A549 (cell line): ENCODE measurements around the gene NAA38. TPM values are rescaled to one million over a fixed set of nuclear protein-coding genes. Genes with fewer than 3 reads are reported as not detected.
A peak's percentile ranks its signal among the peaks of the same experiment; 100 is the strongest.

Experiments used
- ATAC-seq, 2 experiments: fragments of 200-7000 bp in 1 of 2; fragments of >200 bp in 1 of 2; cut with Nextera tagmentation in 1 of 2; cut with Tn5 transposase in 1 of 2; 3 replicates each; pipeline versions ENCODE4 v1.8.0 to v1.9.1; 2018 to 2020; ENCODE audit warnings: mild to moderate bottlenecking in 1 of 2, moderate library complexity in 1 of 2
- CTCF ChIA-PET: fragments of 300-600 bp; sonication (Branson Sonifier 250); formaldehyde crosslinking; extraction: SDS; loops from one replicate; lab custom pipeline; 2021; ENCODE audit warnings: antibody characterized with exemption, inconsistent platforms; lab: Yijun Ruan, JAX
- POLR2A ChIA-PET: fragments of 350-600 bp; formaldehyde crosslinking; extraction: SDS; loops from one replicate; lab custom pipeline; 2021; ENCODE audit warnings: antibody characterized with exemption, inconsistent platforms; lab: Yijun Ruan, JAX
- DNase-seq, 2 experiments: peaks; one replicate each; pipeline versions ENCODE4 v3.0.0 to v3.0.0-alpha.2; 2011 to 2016; ENCODE audit warnings: low read depth in 1 of 2, low spot score in 1 of 2
- FAIRE-seq: peaks from 2 replicates; lab custom pipeline; 2011; peaks lifted over from hg19 to GRCh38; lab: Jason Lieb, UNC
- H3K27ac ChIP-seq, 2 experiments: fragments of >200 bp; sonication (Bioruptor Twin); formaldehyde crosslinking; 3 replicates each; pipeline ENCODE4 v1.5.1; 2016 to 2017
- H3K4me1 ChIP-seq: fragments of >200 bp; sonication (Bioruptor Twin); formaldehyde crosslinking; 3 replicates; pipeline ENCODE4 v1.6.1; 2016
- H3K4me2 ChIP-seq: fragments of >200 bp; sonication (Bioruptor Twin); formaldehyde crosslinking; 3 replicates; pipeline ENCODE4 v1.6.1; 2016
- H3K4me3 ChIP-seq: fragments of >200 bp; sonication (Bioruptor Twin); formaldehyde crosslinking; 3 replicates; pipeline ENCODE4 v1.5.1; 2016
- H3K9me3 ChIP-seq: fragments of >200 bp; sonication (Bioruptor Twin); formaldehyde crosslinking; 3 replicates; pipeline ENCODE4 v1.6.1; 2016
- BHLHE40 ChIP-seq: IDR thresholded peaks from 2 replicates; pipeline ENCODE4 v1.6.1; 2012; ENCODE audit warnings: low read depth, low read length, inconsistent platforms
- CBX8 ChIP-seq: fragments of 200-600 bp; sonication (generic); IDR thresholded peaks from 2 replicates; pipeline ENCODE4 v1.6.1; 2016
- CHD2 ChIP-seq: fragments of 150-350 bp; IDR thresholded peaks from 2 replicates; pipeline ENCODE4 v1.6.1; 2014; ENCODE audit warnings: low read length; ENCODE audit not compliant: partially characterized antibody
- ESRRA ChIP-seq: fragments of 150-350 bp; IDR thresholded peaks from 2 replicates; pipeline ENCODE4 v1.6.1; 2014; ENCODE audit warnings: mild to moderate bottlenecking, low read length, borderline replicate concordance
- FOSL2 ChIP-seq, 2 experiments: fragments of 450-650 bp in 1 of 2; fragments of >200 bp in 1 of 2; sonication (Bioruptor Twin) in 1 of 2; formaldehyde crosslinking; IDR thresholded peaks; 2 replicates each; pipeline versions ENCODE4 v1.5.0 to v1.6.1; 2016 to 2020; ENCODE audit warnings: mild to moderate bottlenecking in 1 of 2, moderate library complexity in 1 of 2
- GATA3 ChIP-seq: IDR thresholded peaks from 2 replicates; pipeline ENCODE4 v1.6.1; 2012; ENCODE audit warnings: borderline replicate concordance
- JUN ChIP-seq, 2 experiments: fragments of >200 bp; sonication (Bioruptor Twin); formaldehyde crosslinking; IDR thresholded peaks; 2 replicates in 1 of 2; 3 replicates in 1 of 2; pipeline ENCODE4 v1.6.1; 2016 to 2017
- MAZ ChIP-seq: fragments of 150-350 bp; IDR thresholded peaks from 2 replicates; pipeline ENCODE4 v1.6.1; 2014; ENCODE audit warnings: antibody characterized with exemption, low read depth, low read length, borderline replicate concordance
- MYC ChIP-seq: IDR thresholded peaks from 2 replicates; pipeline ENCODE4 v1.6.1; 2012; ENCODE audit warnings: mild to moderate bottlenecking, inconsistent platforms, low read length, improper control_type of control experiment, borderline replicate concordance
- RAD21 ChIP-seq, 2 experiments: fragments of >200 bp in 1 of 2; sonication (Bioruptor Twin) in 1 of 2; formaldehyde crosslinking in 1 of 2; IDR thresholded peaks in 1 of 2; conservative IDR thresholded peaks in 1 of 2; 2 replicates in 1 of 2; 3 replicates in 1 of 2; pipeline ENCODE4 v1.6.1; 2012 to 2018; ENCODE audit warnings: inconsistent platforms in 1 of 2
- WGBS: methylation state at CpG from one replicate; pipeline ENCODE4 v1.1.6; 2017; ENCODE audit errors: missing lambda C conversion rate; 5-methylcytosine and 5-hydroxymethylcytosine counted together
- polyA plus RNA-seq, 4 experiments: library from polyadenylated mRNA; depleted of rRNA in 3 of 4; stranded (reverse); fragments of >200 nt; fragmentation: RNase III in 1 of 4; extraction: RNeasy Plus Mini Kit Qiagen cat#74134 plus additional on column Dnase treatment in 1 of 4; gene quantifications; 2 replicates in 3 of 4; 3 replicates in 1 of 4; pipeline ENCODE4 v1.2.3, GENCODE V29; 2011 to 2017
- TF ChIP-seq, protein P1 (sequence below): fragments of 250-450 bp; sonication (Bioruptor Pico); IDR thresholded peaks from 2 replicates; pipeline ENCODE4 v1.5.0; 2021; ENCODE audit warnings: mild to moderate bottlenecking, moderate library complexity, borderline replicate concordance
- TF ChIP-seq, protein P2 (sequence below): fragments of 200-600 bp; sonication (generic); IDR thresholded peaks from 2 replicates; pipeline ENCODE4 v1.6.1; 2016; ENCODE audit warnings: antibody characterized with exemption, mild to moderate bottlenecking, moderate library complexity
- TF ChIP-seq, protein P3 (sequence below): fragments of >200 bp; sonication (Bioruptor Twin); formaldehyde crosslinking; IDR thresholded peaks from 3 replicates; pipeline ENCODE4 v1.6.1; 2016
- TF ChIP-seq, protein P4 (sequence below): IDR thresholded peaks from 2 replicates; pipeline ENCODE4 v1.6.1; 2012
- TF ChIP-seq, protein P5 (sequence below): fragments of >200 bp; sonication (Bioruptor Twin); formaldehyde crosslinking; IDR thresholded peaks from 2 replicates; pipeline ENCODE4 v1.6.1; 2016
- TF ChIP-seq, protein P6 (sequence below): fragments of 150-350 bp; IDR thresholded peaks from 2 replicates; pipeline ENCODE4 v1.6.1; 2014; ENCODE audit warnings: low read depth, mild to moderate bottlenecking, low read length

The NAA38 gene
- polyA plus RNA-seq, 2 of the 4 experiments (the other 2 are of a cell fraction): 102 to 287 TPM

DNA sequence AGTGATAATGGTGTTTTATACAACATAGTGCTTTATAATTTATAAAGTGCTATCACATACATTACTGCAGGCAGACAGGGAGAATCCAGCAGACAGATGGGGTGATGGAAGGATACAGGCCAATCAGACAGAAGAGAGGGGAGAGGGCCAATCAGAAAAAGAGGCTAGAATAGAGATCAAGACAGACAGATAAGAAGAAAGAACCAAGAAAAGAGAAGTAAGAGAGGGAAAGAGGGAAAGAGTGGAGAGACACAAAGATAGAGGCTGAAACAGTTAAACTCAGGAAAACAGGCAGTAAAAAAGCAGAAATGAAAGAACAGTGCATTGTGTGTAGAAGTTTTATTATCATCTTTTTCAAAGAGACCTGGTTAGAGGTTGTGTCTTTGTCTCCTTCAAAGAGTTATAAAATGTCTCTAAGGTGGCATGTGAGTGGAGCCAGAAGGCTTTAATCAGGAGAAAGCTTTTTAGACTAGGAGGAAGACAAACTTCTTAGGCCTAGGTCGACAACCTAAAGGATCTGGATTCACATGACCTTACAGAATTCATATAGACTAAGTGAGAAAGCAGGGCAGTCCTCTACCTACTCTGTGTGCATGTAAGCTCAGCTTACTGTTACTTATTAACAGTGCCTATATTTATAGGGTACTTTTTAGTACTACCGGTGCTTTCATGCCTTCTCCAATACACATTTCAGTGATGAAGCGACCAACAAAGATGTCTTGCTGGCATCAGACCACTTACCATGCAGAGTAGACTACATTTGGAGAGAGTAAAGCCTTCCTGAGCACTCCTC, 22.9 kb upstream of the NAA38 start:
- Histone ChIP-seq H3K4me1 (peaks cover 16% of the 10 kb centered on the region), H3K4me2 (no peak overlapping the region), H3K27ac (no peak overlapping the region), H3K4me3 (no peak overlapping the region), H3K9me3 (no peaks in the 10 kb centered on the region)
- ATAC-seq (0 out of 6 replicates have a peak, but pooled peaks of 1 of the 2 experiments have one; percentile 18), FAIRE-seq (no peak), DNase-seq (no peak)
- TF ChIP-seq FOSL2 (IDR thresholded peaks at IDR 0.05) (no peak), FOSL2 (CRISPR knock-in tag; IDR thresholded peaks at IDR 0.05) (no peak), MAZ (no peak), CHD2 (no peak), JUN (IDR thresholded peaks at IDR 0.05) (no peak), RAD21 (conservative IDR thresholded peaks at IDR 0.05 in 1 of 2, IDR thresholded peaks at IDR 0.05 in 1 of 2) (no peak), BHLHE40 (no peak), GATA3 (no peak), MYC (no peak), CBX8 (no peak), ESRRA (no peak)
- TF ChIP-seq, protein P1, sequence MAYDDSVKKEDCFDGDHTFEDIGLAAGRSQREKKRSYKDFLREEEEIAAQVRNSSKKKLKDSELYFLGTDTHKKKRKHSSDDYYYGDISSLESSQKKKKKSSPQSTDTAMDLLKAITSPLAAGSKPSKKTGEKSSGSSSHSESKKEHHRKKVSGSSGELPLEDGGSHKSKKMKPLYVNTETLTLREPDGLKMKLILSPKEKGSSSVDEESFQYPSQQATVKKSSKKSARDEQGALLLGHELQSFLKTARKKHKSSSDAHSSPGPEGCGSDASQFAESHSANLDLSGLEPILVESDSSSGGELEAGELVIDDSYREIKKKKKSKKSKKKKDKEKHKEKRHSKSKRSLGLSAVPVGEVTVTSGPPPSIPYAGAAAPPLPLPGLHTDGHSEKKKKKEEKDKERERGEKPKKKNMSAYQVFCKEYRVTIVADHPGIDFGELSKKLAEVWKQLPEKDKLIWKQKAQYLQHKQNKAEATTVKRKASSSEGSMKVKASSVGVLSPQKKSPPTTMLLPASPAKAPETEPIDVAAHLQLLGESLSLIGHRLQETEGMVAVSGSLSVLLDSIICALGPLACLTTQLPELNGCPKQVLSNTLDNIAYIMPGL (CRISPR knock-in tag): no peak
- TF ChIP-seq, protein P2, sequence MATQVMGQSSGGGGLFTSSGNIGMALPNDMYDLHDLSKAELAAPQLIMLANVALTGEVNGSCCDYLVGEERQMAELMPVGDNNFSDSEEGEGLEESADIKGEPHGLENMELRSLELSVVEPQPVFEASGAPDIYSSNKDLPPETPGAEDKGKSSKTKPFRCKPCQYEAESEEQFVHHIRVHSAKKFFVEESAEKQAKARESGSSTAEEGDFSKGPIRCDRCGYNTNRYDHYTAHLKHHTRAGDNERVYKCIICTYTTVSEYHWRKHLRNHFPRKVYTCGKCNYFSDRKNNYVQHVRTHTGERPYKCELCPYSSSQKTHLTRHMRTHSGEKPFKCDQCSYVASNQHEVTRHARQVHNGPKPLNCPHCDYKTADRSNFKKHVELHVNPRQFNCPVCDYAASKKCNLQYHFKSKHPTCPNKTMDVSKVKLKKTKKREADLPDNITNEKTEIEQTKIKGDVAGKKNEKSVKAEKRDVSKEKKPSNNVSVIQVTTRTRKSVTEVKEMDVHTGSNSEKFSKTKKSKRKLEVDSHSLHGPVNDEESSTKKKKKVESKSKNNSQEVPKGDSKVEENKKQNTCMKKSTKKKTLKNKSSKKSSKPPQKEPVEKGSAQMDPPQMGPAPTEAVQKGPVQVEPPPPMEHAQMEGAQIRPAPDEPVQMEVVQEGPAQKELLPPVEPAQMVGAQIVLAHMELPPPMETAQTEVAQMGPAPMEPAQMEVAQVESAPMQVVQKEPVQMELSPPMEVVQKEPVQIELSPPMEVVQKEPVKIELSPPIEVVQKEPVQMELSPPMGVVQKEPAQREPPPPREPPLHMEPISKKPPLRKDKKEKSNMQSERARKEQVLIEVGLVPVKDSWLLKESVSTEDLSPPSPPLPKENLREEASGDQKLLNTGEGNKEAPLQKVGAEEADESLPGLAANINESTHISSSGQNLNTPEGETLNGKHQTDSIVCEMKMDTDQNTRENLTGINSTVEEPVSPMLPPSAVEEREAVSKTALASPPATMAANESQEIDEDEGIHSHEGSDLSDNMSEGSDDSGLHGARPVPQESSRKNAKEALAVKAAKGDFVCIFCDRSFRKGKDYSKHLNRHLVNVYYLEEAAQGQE: no peak
- TF ChIP-seq, protein P3, sequence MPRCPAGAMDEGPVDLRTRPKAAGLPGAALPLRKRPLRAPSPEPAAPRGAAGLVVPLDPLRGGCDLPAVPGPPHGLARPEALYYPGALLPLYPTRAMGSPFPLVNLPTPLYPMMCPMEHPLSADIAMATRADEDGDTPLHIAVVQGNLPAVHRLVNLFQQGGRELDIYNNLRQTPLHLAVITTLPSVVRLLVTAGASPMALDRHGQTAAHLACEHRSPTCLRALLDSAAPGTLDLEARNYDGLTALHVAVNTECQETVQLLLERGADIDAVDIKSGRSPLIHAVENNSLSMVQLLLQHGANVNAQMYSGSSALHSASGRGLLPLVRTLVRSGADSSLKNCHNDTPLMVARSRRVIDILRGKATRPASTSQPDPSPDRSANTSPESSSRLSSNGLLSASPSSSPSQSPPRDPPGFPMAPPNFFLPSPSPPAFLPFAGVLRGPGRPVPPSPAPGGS: no peak
- TF ChIP-seq, protein P4, sequence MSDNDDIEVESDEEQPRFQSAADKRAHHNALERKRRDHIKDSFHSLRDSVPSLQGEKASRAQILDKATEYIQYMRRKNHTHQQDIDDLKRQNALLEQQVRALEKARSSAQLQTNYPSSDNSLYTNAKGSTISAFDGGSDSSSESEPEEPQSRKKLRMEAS: no peak
- TF ChIP-seq, protein P5, sequence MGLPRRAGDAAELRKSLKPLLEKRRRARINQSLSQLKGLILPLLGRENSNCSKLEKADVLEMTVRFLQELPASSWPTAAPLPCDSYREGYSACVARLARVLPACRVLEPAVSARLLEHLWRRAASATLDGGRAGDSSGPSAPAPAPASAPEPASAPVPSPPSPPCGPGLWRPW: no peak
- TF ChIP-seq, protein P6, sequence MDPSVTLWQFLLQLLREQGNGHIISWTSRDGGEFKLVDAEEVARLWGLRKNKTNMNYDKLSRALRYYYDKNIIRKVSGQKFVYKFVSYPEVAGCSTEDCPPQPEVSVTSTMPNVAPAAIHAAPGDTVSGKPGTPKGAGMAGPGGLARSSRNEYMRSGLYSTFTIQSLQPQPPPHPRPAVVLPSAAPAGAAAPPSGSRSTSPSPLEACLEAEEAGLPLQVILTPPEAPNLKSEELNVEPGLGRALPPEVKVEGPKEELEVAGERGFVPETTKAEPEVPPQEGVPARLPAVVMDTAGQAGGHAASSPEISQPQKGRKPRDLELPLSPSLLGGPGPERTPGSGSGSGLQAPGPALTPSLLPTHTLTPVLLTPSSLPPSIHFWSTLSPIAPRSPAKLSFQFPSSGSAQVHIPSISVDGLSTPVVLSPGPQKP: no peak
- WGBS: 67% methylated on average over 3 of the region's 3 CpGs
- POLR2A ChIA-PET: no interaction called here
- CTCF ChIA-PET: interaction anchor here (0.6 to 1.4 kb wide), 5 partner anchors 9 to 1746 kb away, joined by 3 to 4 read pairs (median 3); partner anchors contain the start of gene CHD3
